ENCODE data around the gene CACNA1G.

CACNA1G gene

DNA sequence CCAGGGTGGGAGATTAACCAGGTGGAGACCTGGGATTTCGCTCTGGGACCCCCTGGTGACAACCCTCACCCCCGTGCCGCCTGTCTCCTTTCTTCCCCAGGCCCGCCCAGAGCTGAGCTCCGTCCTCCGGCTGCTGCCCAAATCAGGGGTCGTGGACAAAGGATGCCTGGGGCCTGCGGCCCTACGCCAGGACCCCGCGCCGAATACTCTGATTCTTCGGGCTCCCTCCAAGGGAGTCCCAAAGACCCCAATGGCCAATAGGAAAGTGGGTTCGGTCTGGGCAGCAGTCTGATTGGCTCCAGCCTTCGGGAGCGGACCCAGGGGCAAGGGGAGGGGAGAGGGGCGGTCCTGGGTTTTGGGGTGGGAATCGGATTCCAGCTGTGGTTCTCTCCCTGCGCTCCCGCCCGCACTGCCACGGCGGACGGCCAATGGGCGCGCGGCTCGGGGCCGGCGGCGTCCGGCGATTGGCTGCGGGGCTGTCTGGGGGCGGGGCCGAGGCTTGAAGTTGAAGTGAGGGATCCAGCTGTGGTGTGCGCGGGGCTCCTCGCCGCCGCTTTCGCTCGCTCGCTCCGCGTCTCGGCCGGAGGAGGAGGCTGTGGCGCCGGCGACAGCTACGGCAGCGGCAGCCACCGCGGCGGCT, at the start of gene CACNA1G:
Gene CACNA1G, plus strand, starts transcription at position 531 of the 640 bp plus-strand sequence. CDS start 745 bp downstream, outside the sequence.
- TF ChIP-seq EZH2 (IDR thresholded peaks at IDR 0.05; ENCODE audit: borderline replicate concordance, low read depth, low read length, severe bottlenecking), result no peak
- TF ChIP-seq, protein P1, sequence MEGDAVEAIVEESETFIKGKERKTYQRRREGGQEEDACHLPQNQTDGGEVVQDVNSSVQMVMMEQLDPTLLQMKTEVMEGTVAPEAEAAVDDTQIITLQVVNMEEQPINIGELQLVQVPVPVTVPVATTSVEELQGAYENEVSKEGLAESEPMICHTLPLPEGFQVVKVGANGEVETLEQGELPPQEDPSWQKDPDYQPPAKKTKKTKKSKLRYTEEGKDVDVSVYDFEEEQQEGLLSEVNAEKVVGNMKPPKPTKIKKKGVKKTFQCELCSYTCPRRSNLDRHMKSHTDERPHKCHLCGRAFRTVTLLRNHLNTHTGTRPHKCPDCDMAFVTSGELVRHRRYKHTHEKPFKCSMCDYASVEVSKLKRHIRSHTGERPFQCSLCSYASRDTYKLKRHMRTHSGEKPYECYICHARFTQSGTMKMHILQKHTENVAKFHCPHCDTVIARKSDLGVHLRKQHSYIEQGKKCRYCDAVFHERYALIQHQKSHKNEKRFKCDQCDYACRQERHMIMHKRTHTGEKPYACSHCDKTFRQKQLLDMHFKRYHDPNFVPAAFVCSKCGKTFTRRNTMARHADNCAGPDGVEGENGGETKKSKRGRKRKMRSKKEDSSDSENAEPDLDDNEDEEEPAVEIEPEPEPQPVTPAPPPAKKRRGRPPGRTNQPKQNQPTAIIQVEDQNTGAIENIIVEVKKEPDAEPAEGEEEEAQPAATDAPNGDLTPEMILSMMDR (IDR thresholded peaks at IDR 0.05; ENCODE audit: borderline replicate concordance, extremely low read depth, low read length, poor library complexity, severe bottlenecking), result no peak
- Histone ChIP-seq H3K9ac (ENCODE audit: low read depth, low read length) (no peak within 1 kb of the TSS), H3K4me2 (ENCODE audit: insufficient read depth, low read length) (no peak within 1 kb of the TSS), H3K36me3 (ENCODE audit: insufficient read depth, low read length) (no peaks in the 10 kb centered on the region), H2AFZ (ENCODE audit: low read depth, low read length) (no peak within 1 kb of the TSS), H3K9me3 (ENCODE audit: insufficient read depth, low read length, severe bottlenecking) (no peaks in the 10 kb centered on the region), H3K4me3 (ENCODE audit: low read depth in 1 of 2, low read length in 2 of 2) (no peak within 1 kb of the TSS), H3K79me2 (ENCODE audit: insufficient read depth, low read length) (no peaks in the 10 kb centered on the region), H3K4me1 (ENCODE audit: insufficient read depth, low read length) (no peaks in the 10 kb centered on the region), H4K20me1 (ENCODE audit: insufficient read depth, low read length) (peaks cover 9% of the 10 kb centered on the region; the same call in 1 of the 2 replicates), H3K27me3 (ENCODE audit: insufficient read depth, low read length, poor library complexity) (peaks cover 21% of the 10 kb centered on the region), H3K27ac (ENCODE audit: low read length) (no peak within 1 kb of the TSS)
- peak; percentile 73 for ATAC-seq (ENCODE audit: insufficient read depth, low read depth)
- DNase-seq, result peak; percentile 61

DNA sequence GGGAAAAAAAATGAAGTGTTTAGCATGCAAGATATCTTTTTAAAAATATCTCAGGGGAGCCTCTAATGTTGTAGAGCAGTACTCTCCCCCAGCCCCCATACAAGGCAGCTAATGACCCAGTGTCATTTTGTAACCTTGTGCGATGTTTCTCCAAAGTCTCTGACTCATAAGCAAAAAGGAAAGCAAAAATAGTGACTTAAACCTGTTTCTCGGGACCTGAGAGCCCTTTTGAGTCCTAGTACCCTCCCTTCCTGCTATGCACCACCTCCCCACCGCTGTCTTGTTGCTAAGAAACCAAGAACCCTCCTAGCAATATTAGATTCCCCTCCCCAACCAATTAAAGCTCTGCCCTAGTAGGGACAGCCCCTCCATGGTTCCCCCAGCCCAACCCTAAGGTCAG, 49.5 kb upstream of the CACNA1G start:
- no peak for ATAC-seq (ENCODE audit: insufficient read depth, low read depth)
- Histone ChIP-seq H3K79me2 (ENCODE audit: insufficient read depth, low read length) (no peaks in the 10 kb centered on the region), H3K9ac (ENCODE audit: low read depth, low read length) (no peak overlapping the region), H3K4me3 (ENCODE audit: low read depth in 1 of 2, low read length in 2 of 2) (no peak overlapping the region), H3K4me2 (ENCODE audit: insufficient read depth, low read length) (no peak overlapping the region), H3K27me3 (ENCODE audit: insufficient read depth, low read length, poor library complexity) (peaks cover 3% of the 10 kb centered on the region), H3K9me3 (ENCODE audit: insufficient read depth, low read length, severe bottlenecking) (no peaks in the 10 kb centered on the region), H2AFZ (ENCODE audit: low read depth, low read length) (no peak overlapping the region), H4K20me1 (ENCODE audit: insufficient read depth, low read length) (no peaks in the 10 kb centered on the region), H3K4me1 (ENCODE audit: insufficient read depth, low read length) (peaks cover 25% of the 10 kb centered on the region), H3K27ac (ENCODE audit: low read length) (no peak overlapping the region), H3K36me3 (ENCODE audit: insufficient read depth, low read length) (no peaks in the 10 kb centered on the region)
- DNase-seq, result no peak
- TF ChIP-seq EZH2 (IDR thresholded peaks at IDR 0.05; ENCODE audit: borderline replicate concordance, low read depth, low read length, severe bottlenecking), result no peak

DNA sequence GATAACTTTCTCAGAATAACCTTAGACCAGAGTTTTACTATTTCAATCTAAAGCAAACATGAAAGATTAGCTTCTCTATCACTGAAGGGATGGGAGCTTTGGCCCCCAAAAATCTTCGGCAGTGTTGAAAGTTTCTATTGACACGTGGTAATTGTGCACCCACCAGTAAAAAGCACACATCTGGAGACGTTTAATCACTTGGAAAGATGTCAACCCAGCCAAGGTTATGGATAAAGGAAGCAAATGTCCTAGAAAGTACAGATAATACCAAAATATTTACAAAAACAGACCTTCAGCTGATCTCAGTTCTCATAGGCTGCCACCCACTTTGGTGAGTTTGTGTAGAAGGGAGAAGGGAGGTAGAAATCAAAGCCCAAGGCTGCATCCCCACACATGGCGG, 47.0 kb upstream of the CACNA1G start:
- H4K20me1 ChIP-seq (ENCODE audit: insufficient read depth, low read length), result no peaks in the 10 kb centered on the region
- H3K9ac ChIP-seq (ENCODE audit: low read depth, low read length), result no peak overlapping the region
- peaks cover 16% of the 10 kb centered on the region for H3K4me1 ChIP-seq (ENCODE audit: insufficient read depth, low read length)
- no peak overlapping the region for H3K4me2 ChIP-seq (ENCODE audit: insufficient read depth, low read length)
- no peak for DNase-seq
- H3K9me3 ChIP-seq (ENCODE audit: insufficient read depth, low read length, severe bottlenecking), result no peaks in the 10 kb centered on the region
- no peak overlapping the region for H3K27ac ChIP-seq (ENCODE audit: low read length)
- H3K4me3 ChIP-seq (ENCODE audit: low read depth in 1 of 2, low read length in 2 of 2), result no peak overlapping the region
- TF ChIP-seq, protein P1 (IDR thresholded peaks at IDR 0.05; ENCODE audit: borderline replicate concordance, extremely low read depth, low read length, poor library complexity, severe bottlenecking), result no peak
- TF ChIP-seq EZH2 (IDR thresholded peaks at IDR 0.05; ENCODE audit: borderline replicate concordance, low read depth, low read length, severe bottlenecking), result no peak
- no peak overlapping the region for H2AFZ ChIP-seq (ENCODE audit: low read depth, low read length)
- no peaks in the 10 kb centered on the region for H3K79me2 ChIP-seq (ENCODE audit: insufficient read depth, low read length)
- H3K27me3 ChIP-seq (ENCODE audit: insufficient read depth, low read length, poor library complexity), result peaks cover 5% of the 10 kb centered on the region
- no peak for ATAC-seq (ENCODE audit: insufficient read depth, low read depth)
- no peaks in the 10 kb centered on the region for H3K36me3 ChIP-seq (ENCODE audit: insufficient read depth, low read length)

DNA sequence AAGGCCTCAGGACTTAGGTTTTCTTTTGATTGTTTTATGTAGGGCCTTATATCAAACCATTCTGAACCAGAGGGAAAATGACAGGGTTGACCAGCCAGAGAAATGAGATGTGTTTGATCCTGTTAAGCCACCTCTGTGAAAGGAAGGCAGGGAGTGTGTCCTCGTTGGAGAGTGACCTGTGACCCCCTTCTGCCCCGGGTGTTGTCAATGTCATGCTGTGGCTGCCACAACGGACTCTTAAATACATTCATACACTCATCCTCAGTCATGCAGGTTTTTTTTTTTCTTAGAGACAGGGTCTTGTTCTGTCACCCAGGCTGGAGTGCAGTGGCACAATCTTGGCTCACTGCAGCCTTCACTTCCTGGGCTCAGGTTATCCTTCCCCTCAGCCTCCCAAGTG, 46.1 kb upstream of the CACNA1G start:
- Histone ChIP-seq H3K27ac (ENCODE audit: low read length) (no peak overlapping the region), H3K4me1 (ENCODE audit: insufficient read depth, low read length) (peaks cover 8% of the 10 kb centered on the region), H2AFZ (ENCODE audit: low read depth, low read length) (no peak overlapping the region), H3K36me3 (ENCODE audit: insufficient read depth, low read length) (no peaks in the 10 kb centered on the region), H3K27me3 (ENCODE audit: insufficient read depth, low read length, poor library complexity) (peaks cover 5% of the 10 kb centered on the region), H3K4me2 (ENCODE audit: insufficient read depth, low read length) (no peak overlapping the region), H4K20me1 (ENCODE audit: insufficient read depth, low read length) (no peaks in the 10 kb centered on the region), H3K4me3 (ENCODE audit: low read depth in 1 of 2, low read length in 2 of 2) (no peak overlapping the region), H3K9me3 (ENCODE audit: insufficient read depth, low read length, severe bottlenecking) (no peaks in the 10 kb centered on the region), H3K79me2 (ENCODE audit: insufficient read depth, low read length) (no peaks in the 10 kb centered on the region), H3K9ac (ENCODE audit: low read depth, low read length) (no peak overlapping the region)
- ATAC-seq (ENCODE audit: insufficient read depth, low read depth) (no peak), DNase-seq (no peak)
- TF ChIP-seq EZH2 (IDR thresholded peaks at IDR 0.05; ENCODE audit: borderline replicate concordance, low read depth, low read length, severe bottlenecking), result no peak
- TF ChIP-seq, protein P1 (IDR thresholded peaks at IDR 0.05; ENCODE audit: borderline replicate concordance, extremely low read depth, low read length, poor library complexity, severe bottlenecking), result no peak
